Urinary bladder (tissue), 4 donors: ENCODE data around the gene SULT1B1. TPM values are rescaled to one million over a fixed set of nuclear protein-coding genes. Genes with fewer than 3 reads are reported as not detected.

ENCODE experiments used
- DNase-seq: peaks from one replicate; pipeline ENCODE4 v3.0.0-alpha.2; 2015; ENCODE audit errors: extremely low spot score
- H3K27ac ChIP-seq: one replicate; pipeline ENCODE4 v1.5.1; 2013; ENCODE audit warnings: low read depth, mild to moderate bottlenecking, moderate library complexity
- H3K36me3 ChIP-seq: one replicate; pipeline ENCODE4 v1.6.1; 2013; ENCODE audit warnings: mild to moderate bottlenecking, moderate library complexity; ENCODE audit not compliant: insufficient read depth
- H3K4me1 ChIP-seq: one replicate; pipeline ENCODE4 v1.6.1; 2013; ENCODE audit warnings: mild to moderate bottlenecking, moderate library complexity; ENCODE audit not compliant: insufficient read depth
- H3K4me3 ChIP-seq: one replicate; pipeline ENCODE4 v1.5.1; 2013; ENCODE audit warnings: low read depth, low read length
- WGBS: extraction: QIAGEN DNeasy Blood & Tissue Kit; methylation state at CpG from one replicate; pipeline ENCODE4 v1.1.7; 2013; 5-methylcytosine and 5-hydroxymethylcytosine counted together
- polyA plus RNA-seq: library from polyadenylated mRNA; stranded (reverse); fragments of 200-250 nt; gene quantifications from one replicate; pipeline ENCODE4 v1.2.3, GENCODE V29; 2013
- total RNA-seq: library from RNA; depleted of rRNA; stranded (reverse); fragments of >200 nt; gene quantifications from one replicate; pipeline ENCODE4 v1.2.3, GENCODE V29; 2014
- donor health status: healthy with polysubstance abuse.
- donor health status: healthy.

SULT1B1 gene
- total and polyA plus RNA-seq, 2 donors = 1.2 to 1.3 TPM

- Histone ChIP-seq H3K27ac (no peak overlapping the region), H3K4me3 (no peak overlapping the region), H3K4me1 (no peaks in the 10 kb centered on the region), H3K36me3 (no peaks in the 10 kb centered on the region)
- DNase-seq = no peak
- 89% methylated on average over 3 of the region's 3 CpGs for WGBS
Measured at GRCh38 chr4:69702201-69702600, 58.2 kb downstream of the SULT1B1 start.

- Histone ChIP-seq H3K4me3 (no peak overlapping the region), H3K27ac (no peak overlapping the region), H3K4me1 (no peaks in the 10 kb centered on the region), H3K36me3 (no peaks in the 10 kb centered on the region)
- 88% methylated on average over 4 of the region's 4 CpGs for WGBS
- no peak for DNase-seq
Measured at GRCh38 chr4:69701696-69702095, 58.7 kb downstream of the SULT1B1 start.

GRCh38 chr4:69697536-69698242 lies 62.7 kb downstream of the SULT1B1 start:
- 99% methylated on average over 1 of the region's 1 CpG for WGBS
- no peak for DNase-seq

GRCh38 chr4:69689599-69689998 lies 70.8 kb downstream of the SULT1B1 start:
- WGBS = 0% methylated on average over 1 of the region's 1 CpG
- Histone ChIP-seq H3K4me3 (no peak overlapping the region), H3K27ac (no peak overlapping the region), H3K4me1 (no peaks in the 10 kb centered on the region), H3K36me3 (no peaks in the 10 kb centered on the region)
- DNase-seq = no peak

More at GRCh38 chr4:69697536-69698242, 62.7 kb downstream of the SULT1B1 start:
- no peak overlapping the region for H3K4me3 ChIP-seq
- no peak overlapping the region for H3K27ac ChIP-seq
- H3K4me1 ChIP-seq = no peaks in the 10 kb centered on the region
- H3K36me3 ChIP-seq = no peaks in the 10 kb centered on the region

GRCh38 chr4:69684804-69685203 lies 75.6 kb downstream of the SULT1B1 start:
- no peak for DNase-seq
- Histone ChIP-seq H3K27ac (no peak overlapping the region), H3K36me3 (no peaks in the 10 kb centered on the region), H3K4me3 (no peak overlapping the region), H3K4me1 (no peaks in the 10 kb centered on the region)
- 60% methylated on average over 4 of the region's 4 CpGs for WGBS

Other genes with a start within 250 kb of the SULT1B1 start
- gene UGT2A2, start 121.0 kb downstream of the SULT1B1 start, total RNA-seq = not detected
- gene UGT2A2, start 121.0 kb downstream of the SULT1B1 start, polyA plus RNA-seq = not detected
- gene UGT2A1, start 107.4 kb downstream of the SULT1B1 start, total RNA-seq = not detected
- gene UGT2A1, start 107.4 kb downstream of the SULT1B1 start, polyA plus RNA-seq = not detected
- gene SULT1E1, start 99.5 kb upstream of the SULT1B1 start, total RNA-seq = 153 TPM
- gene SULT1E1, start 99.5 kb upstream of the SULT1B1 start, polyA plus RNA-seq = 0.16 TPM
- not detected for gene CSN1S1, start 170.4 kb upstream of the SULT1B1 start, total RNA-seq
- 0.19 TPM for gene CSN1S1, start 170.4 kb upstream of the SULT1B1 start, polyA plus RNA-seq
- gene CSN2, start 205.1 kb upstream of the SULT1B1 start, total RNA-seq = not detected
- not detected for gene CSN2, start 205.1 kb upstream of the SULT1B1 start, polyA plus RNA-seq
- gene STATH, start 235.3 kb upstream of the SULT1B1 start, total RNA-seq = not detected
- not detected for gene STATH, start 235.3 kb upstream of the SULT1B1 start, polyA plus RNA-seq